ENCODE data around the gene KLF15.
"Not testable (repeated sequence)": the region's sequence is repeated elsewhere in the genome, so short reads cannot be mapped to it uniquely, and the experiment has no call there.

The KLF15 gene

GRCh38 chr3:126345641-126346460, 11.4 kb downstream of the KLF15 start:
- DNase-seq = no peak

GRCh38 chr3:126345231-126345630, 12.0 kb downstream of the KLF15 start:
- DNase-seq = no peak

GRCh38 chr3:126344380-126345041, 12.7 kb downstream of the KLF15 start:
- no peak for DNase-seq

GRCh38 chr3:126343649-126344035, 13.6 kb downstream of the KLF15 start:
- no peak for DNase-seq

GRCh38 chr3:126342991-126343648, 14.1 kb downstream of the KLF15 start:
- no peak for DNase-seq

- no peak for DNase-seq
These were observed 15.0 kb downstream of the KLF15 start for GRCh38 chr3:126342211-126342610.

- no peak for DNase-seq
These were observed 15.5 kb downstream of the KLF15 start for GRCh38 chr3:126341755-126342150.

GRCh38 chr3:126340943-126341754, 16.1 kb downstream of the KLF15 start:
- no peak for DNase-seq

- DNase-seq = no peak
These were observed 16.6 kb downstream of the KLF15 start for GRCh38 chr3:126340596-126340942.

GRCh38 chr3:126340081-126340511, 17.1 kb downstream of the KLF15 start:
- DNase-seq = no peak

- no peak for DNase-seq
These were observed 17.7 kb downstream of the KLF15 start for GRCh38 chr3:126339466-126339865.

- no peak for DNase-seq
These were observed 18.4 kb downstream of the KLF15 start for GRCh38 chr3:126338790-126339288.

- no peak for DNase-seq
These were observed 19.1 kb downstream of the KLF15 start for GRCh38 chr3:126337980-126338651.

- DNase-seq = not testable (repeated sequence)
These were observed 25.3 kb downstream of the KLF15 start for GRCh38 chr3:126331812-126332336.

GRCh38 chr3:126329927-126330725, 27.1 kb downstream of the KLF15 start:
- no peak for DNase-seq

GRCh38 chr3:126326629-126327028, 30.6 kb downstream of the KLF15 start:
- DNase-seq = no peak

GRCh38 chr3:126322181-126322967, 34.8 kb downstream of the KLF15 start:
- no peak for DNase-seq

- DNase-seq = no peak
These were observed 35.7 kb downstream of the KLF15 start for GRCh38 chr3:126321490-126321889.

GRCh38 chr3:126320517-126321293, 36.5 kb downstream of the KLF15 start:
- DNase-seq = no peak

Measured in activated CD4-positive, alpha-beta T cell treated with anti-CD3 and anti-CD28 coated beads, Interleukin-10, Interleukin-2, amounts not matched to agents 100 ng/mL and 50 ng/mL, durations not matched to agents 16 hours and 8 hours (primary cell).